H9 (cell line): ENCODE results near the gene CNOT10. TPM values are rescaled to one million over a fixed set of nuclear protein-coding genes. Genes with fewer than 3 reads are reported as not detected.

ENCODE experiments used
- DNase-seq: peaks from one replicate; pipeline ENCODE4 v3.0.0-alpha.2; 2017
- H2AFZ ChIP-seq: one replicate; pipeline ENCODE4 v1.6.1; 2013; ENCODE audit warnings: mild to moderate bottlenecking, low read length, control low read depth, moderate library complexity
- H2AK5ac ChIP-seq: 2 replicates; pipeline ENCODE4 v1.6.1; 2013; ENCODE audit warnings: low read length, control low read depth, mixed read lengths; ENCODE audit not compliant: insufficient read length
- H2BK120ac ChIP-seq: one replicate; pipeline ENCODE4 v1.6.1; 2013; ENCODE audit warnings: low read depth, mild to moderate bottlenecking, low read length, control low read depth, inconsistent platforms; ENCODE audit not compliant: poor library complexity, severe bottlenecking
- H2BK12ac ChIP-seq: 2 replicates; pipeline ENCODE4 v1.6.1; 2013; ENCODE audit warnings: low read length, control low read depth, mixed read lengths, low read depth; ENCODE audit not compliant: insufficient read length
- H2BK15ac ChIP-seq: 2 replicates; pipeline ENCODE4 v1.6.1; 2013; ENCODE audit warnings: low read depth, low read length, control low read depth
- H2BK20ac ChIP-seq: one replicate; pipeline ENCODE4 v1.6.1; 2013; ENCODE audit warnings: low read depth, mild to moderate bottlenecking, low read length, control low read depth, inconsistent platforms; ENCODE audit not compliant: poor library complexity, severe bottlenecking
- H2BK5ac ChIP-seq: 2 replicates; pipeline ENCODE4 v1.6.1; 2013; ENCODE audit warnings: low read length, control low read depth, mixed read lengths; ENCODE audit not compliant: insufficient read length
- H3K14ac ChIP-seq: 2 replicates; pipeline ENCODE4 v1.6.1; 2013; ENCODE audit warnings: low read length, control low read depth; ENCODE audit not compliant: insufficient read depth
- H3K18ac ChIP-seq: 2 replicates; pipeline ENCODE4 v1.6.1; 2013; ENCODE audit warnings: low read depth, mild to moderate bottlenecking, mixed read lengths, low read length, control low read depth; ENCODE audit not compliant: insufficient read length
- H3K23ac ChIP-seq: 2 replicates; pipeline ENCODE4 v1.6.1; 2013; ENCODE audit warnings: low read length, control low read depth, mixed read lengths, low read depth; ENCODE audit not compliant: insufficient read length
- H3K23me2 ChIP-seq: 2 replicates; pipeline ENCODE4 v1.6.1; 2013; ENCODE audit warnings: low read depth, mild to moderate bottlenecking, mixed read lengths, low read length, control low read depth; ENCODE audit not compliant: insufficient read length, poor library complexity, severe bottlenecking
- H3K27ac ChIP-seq: 2 replicates; pipeline ENCODE4 v1.5.1; 2013; ENCODE audit warnings: low read length, control low read depth, mixed read lengths, low read depth; ENCODE audit not compliant: insufficient read length
- H3K27me3 ChIP-seq: 2 replicates; pipeline ENCODE4 v1.6.1; 2013; ENCODE audit warnings: low read length, control low read depth, inconsistent platforms; ENCODE audit not compliant: insufficient read depth
- H3K4ac ChIP-seq: 2 replicates; pipeline ENCODE4 v1.6.1; 2013; ENCODE audit warnings: low read depth, mild to moderate bottlenecking, control low read depth, inconsistent platforms, low read length, moderate library complexity
- H3K4me1 ChIP-seq: 2 replicates; pipeline ENCODE4 v1.6.1; 2013; ENCODE audit warnings: low read length, control low read depth, inconsistent platforms; ENCODE audit not compliant: insufficient read depth
- H3K4me2 ChIP-seq: 2 replicates; pipeline ENCODE4 v1.6.1; 2013; ENCODE audit warnings: low read length, control low read depth, mixed read lengths; ENCODE audit not compliant: insufficient read length, insufficient read depth
- H3K56ac ChIP-seq: 2 replicates; pipeline ENCODE4 v1.6.1; 2013; ENCODE audit warnings: low read depth, mild to moderate bottlenecking, mixed read lengths, low read length, control low read depth; ENCODE audit not compliant: insufficient read length
- H3K79me1 ChIP-seq: 2 replicates; pipeline ENCODE4 v1.6.1; 2013; ENCODE audit warnings: low read depth, mild to moderate bottlenecking, moderate library complexity, low read length, control low read depth, inconsistent platforms; ENCODE audit not compliant: insufficient read depth, poor library complexity, severe bottlenecking
- H3K79me2 ChIP-seq: 2 replicates; pipeline ENCODE4 v1.6.1; 2013; ENCODE audit warnings: low read length, control low read depth, inconsistent platforms; ENCODE audit not compliant: insufficient read depth
- H3K9ac ChIP-seq: 2 replicates; pipeline ENCODE4 v1.6.1; 2013; ENCODE audit warnings: low read length, control low read depth, mixed read lengths; ENCODE audit not compliant: insufficient read length; ENCODE audit errors: extremely low read depth
- H3K9me3 ChIP-seq: one replicate; pipeline ENCODE4 v1.6.1; 2013; ENCODE audit warnings: low read depth, low read length, inconsistent platforms; ENCODE audit not compliant: control insufficient read depth
- H3T11ph ChIP-seq: one replicate; pipeline ENCODE4 v1.6.1; 2013; ENCODE audit warnings: mild to moderate bottlenecking, low read length, control low read depth, inconsistent platforms
- H4K20me1 ChIP-seq: one replicate; pipeline ENCODE4 v1.6.1; 2013; ENCODE audit not compliant: control insufficient read depth, insufficient read length, insufficient read depth
- H4K5ac ChIP-seq: 2 replicates; pipeline ENCODE4 v1.6.1; 2013; ENCODE audit warnings: low read depth, mild to moderate bottlenecking, mixed read lengths, low read length, control low read depth; ENCODE audit not compliant: insufficient read length
- H4K8ac ChIP-seq: replicated peaks from 2 replicates; pipeline ENCODE4 v1.6.1; 2013; ENCODE audit warnings: low read length, control low read depth, mixed read lengths, low read depth; ENCODE audit not compliant: insufficient read length
- H4K91ac ChIP-seq: 2 replicates; pipeline ENCODE4 v1.6.1; 2013; ENCODE audit warnings: low read depth, mild to moderate bottlenecking, moderate library complexity, mixed read lengths, low read length, control low read depth; ENCODE audit not compliant: insufficient read length
- H3K27ac Mint-ChIP-seq, 3 experiments: 2 replicates in 2 of 3; 3 replicates in 1 of 3; pipeline ENCODE4 v1.8.0; 2020 to 2021; ENCODE audit warnings: mixed read lengths in 3 of 3, mild to moderate bottlenecking in 1 of 3, moderate library complexity in 1 of 3
- H3K27me3 Mint-ChIP-seq: 2 replicates; pipeline ENCODE4 v1.8.0; 2021; ENCODE audit warnings: low read depth, mild to moderate bottlenecking, moderate library complexity, mixed read lengths
- H3K36me3 Mint-ChIP-seq, 3 experiments: 2 replicates in 2 of 3; 3 replicates in 1 of 3; pipeline ENCODE4 v1.8.0; 2020 to 2021; ENCODE audit warnings: low read depth in 3 of 3, mixed read lengths in 3 of 3; ENCODE audit not compliant: insufficient read depth in 1 of 3
- H3K4me1 Mint-ChIP-seq, 2 experiments: 2 replicates each; pipeline ENCODE4 v1.8.0; 2020; ENCODE audit warnings: mixed read lengths in 2 of 2
- H3K4me3 Mint-ChIP-seq, 2 experiments: 2 replicates in 1 of 2; 3 replicates in 1 of 2; pipeline ENCODE4 v1.8.0; 2020 to 2021; ENCODE audit warnings: mild to moderate bottlenecking in 2 of 2, mixed read lengths in 2 of 2, moderate library complexity in 1 of 2
- H3K9me3 Mint-ChIP-seq, 2 experiments: 2 replicates in 1 of 2; 3 replicates in 1 of 2; pipeline ENCODE4 v1.8.0; 2020; ENCODE audit warnings: mild to moderate bottlenecking in 2 of 2, mixed read lengths in 2 of 2, moderate library complexity in 1 of 2
- WGBS: extraction: QIAGEN DNeasy Blood & Tissue Kit; methylation state at CpG from one replicate; pipeline ENCODE4 v1.1.7; 2013; ENCODE audit warnings: missing lambda C conversion rate, low lambda C conversion rate, mixed read lengths; ENCODE audit not compliant: insufficient read length; ENCODE audit errors: extremely low coverage; 5-methylcytosine and 5-hydroxymethylcytosine counted together
- total RNA-seq: library from RNA; stranded (reverse); gene quantifications from 2 replicates; pipeline ENCODE4 v1.2.1, GENCODE V29; 2021
- TF ChIP-seq, protein P1 (sequence below): fragments of 200-600 bp; sonication (generic); conservative IDR thresholded peaks from 3 replicates; pipeline ENCODE4 v1.8.0; 2021; ENCODE audit warnings: antibody characterized with exemption, mild to moderate bottlenecking

CNOT10 gene
- total RNA-seq, 1 experiment from 2014 or later, result 55.4 TPM

DNA sequence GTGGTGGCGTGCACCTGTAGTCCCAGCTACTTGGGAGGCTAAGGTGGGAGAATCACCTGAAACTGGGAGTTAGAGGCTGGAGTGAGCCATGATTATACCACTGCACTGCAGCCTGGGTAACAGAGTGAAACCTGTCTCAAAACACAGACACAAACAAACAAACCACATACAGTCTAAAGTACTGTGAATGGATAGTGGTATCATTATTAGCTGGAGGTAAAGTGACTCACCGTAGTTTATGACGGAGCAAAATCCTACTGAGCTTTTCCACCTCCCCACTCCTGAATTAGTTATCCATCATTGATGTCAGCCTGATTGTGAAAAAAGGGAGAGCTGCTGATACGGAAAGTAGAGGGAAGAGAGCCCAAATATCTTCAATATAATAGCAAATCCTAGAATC, 3.2 kb upstream of the CNOT10 start:
- no peak overlapping the region for H3K9ac ChIP-seq
- no peak overlapping the region for H2BK20ac ChIP-seq
- H3K9me3 ChIP-seq, result no peaks in the 10 kb centered on the region
- no peak overlapping the region for H3K23ac ChIP-seq
- no peak overlapping the region for H2BK120ac ChIP-seq
- no peak for DNase-seq
- no peak overlapping the region for H4K8ac ChIP-seq
- TF ChIP-seq, protein P1, sequence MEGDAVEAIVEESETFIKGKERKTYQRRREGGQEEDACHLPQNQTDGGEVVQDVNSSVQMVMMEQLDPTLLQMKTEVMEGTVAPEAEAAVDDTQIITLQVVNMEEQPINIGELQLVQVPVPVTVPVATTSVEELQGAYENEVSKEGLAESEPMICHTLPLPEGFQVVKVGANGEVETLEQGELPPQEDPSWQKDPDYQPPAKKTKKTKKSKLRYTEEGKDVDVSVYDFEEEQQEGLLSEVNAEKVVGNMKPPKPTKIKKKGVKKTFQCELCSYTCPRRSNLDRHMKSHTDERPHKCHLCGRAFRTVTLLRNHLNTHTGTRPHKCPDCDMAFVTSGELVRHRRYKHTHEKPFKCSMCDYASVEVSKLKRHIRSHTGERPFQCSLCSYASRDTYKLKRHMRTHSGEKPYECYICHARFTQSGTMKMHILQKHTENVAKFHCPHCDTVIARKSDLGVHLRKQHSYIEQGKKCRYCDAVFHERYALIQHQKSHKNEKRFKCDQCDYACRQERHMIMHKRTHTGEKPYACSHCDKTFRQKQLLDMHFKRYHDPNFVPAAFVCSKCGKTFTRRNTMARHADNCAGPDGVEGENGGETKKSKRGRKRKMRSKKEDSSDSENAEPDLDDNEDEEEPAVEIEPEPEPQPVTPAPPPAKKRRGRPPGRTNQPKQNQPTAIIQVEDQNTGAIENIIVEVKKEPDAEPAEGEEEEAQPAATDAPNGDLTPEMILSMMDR, result no peak
- H3K9me3 Mint-ChIP-seq, result no peaks in the 10 kb centered on the region
- H3K4me1 Mint-ChIP-seq, result peaks cover 15 to 17% of the 10 kb centered on the region in 2 experiments
- H3K4ac ChIP-seq, result no peak overlapping the region
- H2BK15ac ChIP-seq, result no peak overlapping the region
- H3K56ac ChIP-seq, result no peak overlapping the region
- no peak overlapping the region for H4K5ac ChIP-seq
- H3K4me2 ChIP-seq, result no peak overlapping the region
- H3K4me1 ChIP-seq, result peaks cover 4% of the 10 kb centered on the region; the same call in 1 of the 2 replicates
- no peak overlapping the region for H3K27ac Mint-ChIP-seq
- H4K20me1 ChIP-seq, result no peaks in the 10 kb centered on the region
- no peak overlapping the region for H3T11ph ChIP-seq
- no peak overlapping the region for H2AK5ac ChIP-seq
- H3K79me1 ChIP-seq, result no peaks in the 10 kb centered on the region
- peaks cover 7% of the 10 kb centered on the region for H3K79me2 ChIP-seq
- no peak overlapping the region for H3K4me3 Mint-ChIP-seq
- no peak overlapping the region for H3K14ac ChIP-seq
- H3K36me3 Mint-ChIP-seq, result no peaks in the 10 kb centered on the region
- no peaks in the 10 kb centered on the region for H3K27me3 ChIP-seq
- no peak overlapping the region for H2AFZ ChIP-seq
- H3K18ac ChIP-seq, result no peak overlapping the region
- H2BK12ac ChIP-seq, result no peak overlapping the region
- peaks cover 4% of the 10 kb centered on the region for H3K23me2 ChIP-seq
- WGBS, result no CpG with 5 or more reads among the region's 4 CpGs
- no peak overlapping the region for H3K27ac ChIP-seq
- no peaks in the 10 kb centered on the region; the same call in 1 of the 2 replicates for H3K27me3 Mint-ChIP-seq
- no peak overlapping the region for H2BK5ac ChIP-seq
- H4K91ac ChIP-seq, result no peak overlapping the region
